ENCODE results near the gene C16orf86. TPM values are rescaled to one million over a fixed set of nuclear protein-coding genes. Genes with fewer than 3 reads are reported as not detected.

Gene C16orf86
- total RNA-seq, 1 experiment from 2014 or later, result 4.9 TPM

GRCh38 chr16:67659675-67660563 lies 6.7 kb upstream of the C16orf86 start, which contains the start of gene ACD:
ACD (minus strand) TSS chr16:67660260; CDS start chr16:67660220, 40 bp downstream.
- H3K4me1 Mint-ChIP-seq, result peaks cover 18% of the 10 kb centered on the region
- peak; percentile 90 for DNase-seq (ENCODE audit: low spot score)
- H3K36me3 Mint-ChIP-seq, result 0 out of 2 replicates have a peak, but pooled peaks cover 4% of the 10 kb centered on the region
- POLR2A ChIA-PET, result interaction anchor here (1.0 to 2.5 kb wide), 4 partner anchors 12 to 276 kb away, joined by 3 to 9 read pairs (median 4); no protein-coding TSS in a partner anchor
- ATAC-seq, result peak; percentile 50
- peak within 1 kb of the TSS; percentile 98 for H3K27ac Mint-ChIP-seq
- peak within 1 kb of the TSS; percentile 91 for H3K4me3 Mint-ChIP-seq
- H3K9me3 Mint-ChIP-seq, result no peaks in the 10 kb centered on the region
- peaks cover 12% of the 10 kb centered on the region for H3K27me3 Mint-ChIP-seq (ENCODE audit: low read depth)
- CTCF ChIA-PET, result interaction anchor here (0.8 to 10.3 kb wide), 19 partner anchors 11 to 405 kb away, joined by 3 to 137 read pairs (median 6); partner anchors contain the start of genes CARMIL2, LCAT and RIPOR1
- TF ChIP-seq ETV6 (CRISPR knock-in tag; IDR thresholded peaks at IDR 0.05) (peak; percentile 60; the same call in 1 of the 2 replicates), RELA (CRISPR knock-in tag; IDR thresholded peaks at IDR 0.05; ENCODE audit: borderline replicate concordance) (peak; percentile 76; the same call in 1 of the 2 replicates), CREB1 (CRISPR knock-in tag; IDR thresholded peaks at IDR 0.05) (0 out of 2 replicates have a peak, but pooled peaks have one; percentile 12), NR2C2 (CRISPR knock-in tag; IDR thresholded peaks at IDR 0.05) (no peak), FOXK1 (CRISPR knock-in tag; IDR thresholded peaks at IDR 0.05) (peak; percentile 41; the same call in 1 of the 2 replicates), HMGA2 (CRISPR knock-in tag; IDR thresholded peaks at IDR 0.05) (no peak), IRF2 (CRISPR knock-in tag; IDR thresholded peaks at IDR 0.05; ENCODE audit: borderline replicate concordance, low read depth) (no peak), PREB (CRISPR knock-in tag; IDR thresholded peaks at IDR 0.05; ENCODE audit: borderline replicate concordance) (0 out of 2 replicates have a peak, but pooled peaks have one; percentile 49), SMAD4 (CRISPR knock-in tag; IDR thresholded peaks at IDR 0.05) (0 out of 2 replicates have a peak, but pooled peaks have one; percentile 25), ZNF121 (CRISPR knock-in tag; IDR thresholded peaks at IDR 0.05) (no peak; the same call in 1 of the 2 replicates), FOXP1 (CRISPR knock-in tag; IDR thresholded peaks at IDR 0.05; ENCODE audit: borderline replicate concordance) (0 out of 2 replicates have a peak, but pooled peaks have one; percentile 32), MYBL2 (CRISPR knock-in tag; IDR thresholded peaks at IDR 0.05) (no peak), ATF2 (CRISPR knock-in tag; IDR thresholded peaks at IDR 0.05; ENCODE audit: borderline replicate concordance, low read depth) (no peak), GTF2I (CRISPR knock-in tag; conservative IDR thresholded peaks at IDR 0.05) (no peak)
- TF ChIP-seq, protein P1, sequence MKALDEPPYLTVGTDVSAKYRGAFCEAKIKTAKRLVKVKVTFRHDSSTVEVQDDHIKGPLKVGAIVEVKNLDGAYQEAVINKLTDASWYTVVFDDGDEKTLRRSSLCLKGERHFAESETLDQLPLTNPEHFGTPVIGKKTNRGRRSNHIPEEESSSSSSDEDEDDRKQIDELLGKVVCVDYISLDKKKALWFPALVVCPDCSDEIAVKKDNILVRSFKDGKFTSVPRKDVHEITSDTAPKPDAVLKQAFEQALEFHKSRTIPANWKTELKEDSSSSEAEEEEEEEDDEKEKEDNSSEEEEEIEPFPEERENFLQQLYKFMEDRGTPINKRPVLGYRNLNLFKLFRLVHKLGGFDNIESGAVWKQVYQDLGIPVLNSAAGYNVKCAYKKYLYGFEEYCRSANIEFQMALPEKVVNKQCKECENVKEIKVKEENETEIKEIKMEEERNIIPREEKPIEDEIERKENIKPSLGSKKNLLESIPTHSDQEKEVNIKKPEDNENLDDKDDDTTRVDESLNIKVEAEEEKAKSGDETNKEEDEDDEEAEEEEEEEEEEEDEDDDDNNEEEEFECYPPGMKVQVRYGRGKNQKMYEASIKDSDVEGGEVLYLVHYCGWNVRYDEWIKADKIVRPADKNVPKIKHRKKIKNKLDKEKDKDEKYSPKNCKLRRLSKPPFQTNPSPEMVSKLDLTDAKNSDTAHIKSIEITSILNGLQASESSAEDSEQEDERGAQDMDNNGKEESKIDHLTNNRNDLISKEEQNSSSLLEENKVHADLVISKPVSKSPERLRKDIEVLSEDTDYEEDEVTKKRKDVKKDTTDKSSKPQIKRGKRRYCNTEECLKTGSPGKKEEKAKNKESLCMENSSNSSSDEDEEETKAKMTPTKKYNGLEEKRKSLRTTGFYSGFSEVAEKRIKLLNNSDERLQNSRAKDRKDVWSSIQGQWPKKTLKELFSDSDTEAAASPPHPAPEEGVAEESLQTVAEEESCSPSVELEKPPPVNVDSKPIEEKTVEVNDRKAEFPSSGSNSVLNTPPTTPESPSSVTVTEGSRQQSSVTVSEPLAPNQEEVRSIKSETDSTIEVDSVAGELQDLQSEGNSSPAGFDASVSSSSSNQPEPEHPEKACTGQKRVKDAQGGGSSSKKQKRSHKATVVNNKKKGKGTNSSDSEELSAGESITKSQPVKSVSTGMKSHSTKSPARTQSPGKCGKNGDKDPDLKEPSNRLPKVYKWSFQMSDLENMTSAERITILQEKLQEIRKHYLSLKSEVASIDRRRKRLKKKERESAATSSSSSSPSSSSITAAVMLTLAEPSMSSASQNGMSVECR (CRISPR knock-in tag; IDR thresholded peaks at IDR 0.05; ENCODE audit: borderline replicate concordance), result peak; percentile 79; the same call in 1 of the 2 replicates
- TF ChIP-seq, protein P2, sequence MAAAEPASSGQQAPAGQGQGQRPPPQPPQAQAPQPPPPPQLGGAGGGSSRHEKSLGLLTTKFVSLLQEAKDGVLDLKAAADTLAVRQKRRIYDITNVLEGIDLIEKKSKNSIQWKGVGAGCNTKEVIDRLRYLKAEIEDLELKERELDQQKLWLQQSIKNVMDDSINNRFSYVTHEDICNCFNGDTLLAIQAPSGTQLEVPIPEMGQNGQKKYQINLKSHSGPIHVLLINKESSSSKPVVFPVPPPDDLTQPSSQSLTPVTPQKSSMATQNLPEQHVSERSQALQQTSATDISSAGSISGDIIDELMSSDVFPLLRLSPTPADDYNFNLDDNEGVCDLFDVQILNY (CRISPR knock-in tag; IDR thresholded peaks at IDR 0.05), result peak; percentile 64; the same call in 1 of the 2 replicates
- TF ChIP-seq, protein P3, sequence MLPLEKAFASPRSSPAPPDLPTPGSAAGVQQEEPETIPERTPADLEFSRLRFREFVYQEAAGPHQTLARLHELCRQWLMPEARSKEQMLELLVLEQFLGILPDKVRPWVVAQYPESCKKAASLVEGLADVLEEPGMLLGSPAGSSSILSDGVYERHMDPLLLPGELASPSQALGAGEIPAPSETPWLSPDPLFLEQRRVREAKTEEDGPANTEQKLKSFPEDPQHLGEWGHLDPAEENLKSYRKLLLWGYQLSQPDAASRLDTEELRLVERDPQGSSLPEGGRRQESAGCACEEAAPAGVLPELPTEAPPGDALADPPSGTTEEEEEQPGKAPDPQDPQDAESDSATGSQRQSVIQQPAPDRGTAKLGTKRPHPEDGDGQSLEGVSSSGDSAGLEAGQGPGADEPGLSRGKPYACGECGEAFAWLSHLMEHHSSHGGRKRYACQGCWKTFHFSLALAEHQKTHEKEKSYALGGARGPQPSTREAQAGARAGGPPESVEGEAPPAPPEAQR (CRISPR knock-in tag; IDR thresholded peaks at IDR 0.05), result no peak
- TF ChIP-seq, protein P4, sequence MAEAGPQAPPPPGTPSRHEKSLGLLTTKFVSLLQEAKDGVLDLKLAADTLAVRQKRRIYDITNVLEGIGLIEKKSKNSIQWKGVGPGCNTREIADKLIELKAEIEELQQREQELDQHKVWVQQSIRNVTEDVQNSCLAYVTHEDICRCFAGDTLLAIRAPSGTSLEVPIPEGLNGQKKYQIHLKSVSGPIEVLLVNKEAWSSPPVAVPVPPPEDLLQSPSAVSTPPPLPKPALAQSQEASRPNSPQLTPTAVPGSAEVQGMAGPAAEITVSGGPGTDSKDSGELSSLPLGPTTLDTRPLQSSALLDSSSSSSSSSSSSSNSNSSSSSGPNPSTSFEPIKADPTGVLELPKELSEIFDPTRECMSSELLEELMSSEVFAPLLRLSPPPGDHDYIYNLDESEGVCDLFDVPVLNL (CRISPR knock-in tag; IDR thresholded peaks at IDR 0.05; ENCODE audit: borderline replicate concordance, low read depth), result peak; percentile 48; the same call in 1 of the 2 replicates
- TF ChIP-seq, protein P5, sequence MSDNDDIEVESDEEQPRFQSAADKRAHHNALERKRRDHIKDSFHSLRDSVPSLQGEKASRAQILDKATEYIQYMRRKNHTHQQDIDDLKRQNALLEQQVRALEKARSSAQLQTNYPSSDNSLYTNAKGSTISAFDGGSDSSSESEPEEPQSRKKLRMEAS (CRISPR knock-in tag; IDR thresholded peaks at IDR 0.05), result no peak; the same call in none of the 2 replicates
- TF ChIP-seq, protein P6, sequence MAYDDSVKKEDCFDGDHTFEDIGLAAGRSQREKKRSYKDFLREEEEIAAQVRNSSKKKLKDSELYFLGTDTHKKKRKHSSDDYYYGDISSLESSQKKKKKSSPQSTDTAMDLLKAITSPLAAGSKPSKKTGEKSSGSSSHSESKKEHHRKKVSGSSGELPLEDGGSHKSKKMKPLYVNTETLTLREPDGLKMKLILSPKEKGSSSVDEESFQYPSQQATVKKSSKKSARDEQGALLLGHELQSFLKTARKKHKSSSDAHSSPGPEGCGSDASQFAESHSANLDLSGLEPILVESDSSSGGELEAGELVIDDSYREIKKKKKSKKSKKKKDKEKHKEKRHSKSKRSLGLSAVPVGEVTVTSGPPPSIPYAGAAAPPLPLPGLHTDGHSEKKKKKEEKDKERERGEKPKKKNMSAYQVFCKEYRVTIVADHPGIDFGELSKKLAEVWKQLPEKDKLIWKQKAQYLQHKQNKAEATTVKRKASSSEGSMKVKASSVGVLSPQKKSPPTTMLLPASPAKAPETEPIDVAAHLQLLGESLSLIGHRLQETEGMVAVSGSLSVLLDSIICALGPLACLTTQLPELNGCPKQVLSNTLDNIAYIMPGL (CRISPR knock-in tag; IDR thresholded peaks at IDR 0.05), result 0 out of 2 replicates have a peak, but pooled peaks have one; percentile 35
- TF ChIP-seq, protein P7, sequence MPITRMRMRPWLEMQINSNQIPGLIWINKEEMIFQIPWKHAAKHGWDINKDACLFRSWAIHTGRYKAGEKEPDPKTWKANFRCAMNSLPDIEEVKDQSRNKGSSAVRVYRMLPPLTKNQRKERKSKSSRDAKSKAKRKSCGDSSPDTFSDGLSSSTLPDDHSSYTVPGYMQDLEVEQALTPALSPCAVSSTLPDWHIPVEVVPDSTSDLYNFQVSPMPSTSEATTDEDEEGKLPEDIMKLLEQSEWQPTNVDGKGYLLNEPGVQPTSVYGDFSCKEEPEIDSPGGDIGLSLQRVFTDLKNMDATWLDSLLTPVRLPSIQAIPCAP (CRISPR knock-in tag; IDR thresholded peaks at IDR 0.05), result peak; percentile 66; the same call in 1 of the 2 replicates

All from WTC11 (cell line).